RWPE1 (cell line): Measurements from ENCODE around the gene EYS.

Experiments used
- CTCF ChIA-PET: fragments of 350-600 bp; sonication (Branson Sonifier 250); formaldehyde crosslinking; extraction: SDS; loops from one replicate; lab custom pipeline; 2021; lab: Yijun Ruan, JAX
- POLR2A ChIA-PET: fragments of 400-600 bp; formaldehyde crosslinking; extraction: SDS; loops from one replicate; lab custom pipeline; 2020; ENCODE audit warnings: antibody characterized with exemption; ENCODE audit not compliant: low non-redundant PET; lab: Yijun Ruan, JAX
- DNase-seq: peaks from one replicate; pipeline ENCODE4 v3.0.0; 2012; ENCODE audit warnings: low spot score
- H3K27ac ChIP-seq: fragments of 450-650 bp; 2 replicates; pipeline ENCODE4 v1.5.1; 2017
- TF ChIP-seq, protein P1 (sequence below): fragments of 450-650 bp; conservative IDR thresholded peaks from 2 replicates; pipeline ENCODE4 v1.5.1; 2017; ENCODE audit warnings: low read depth, mild to moderate bottlenecking

EYS gene

DNA sequence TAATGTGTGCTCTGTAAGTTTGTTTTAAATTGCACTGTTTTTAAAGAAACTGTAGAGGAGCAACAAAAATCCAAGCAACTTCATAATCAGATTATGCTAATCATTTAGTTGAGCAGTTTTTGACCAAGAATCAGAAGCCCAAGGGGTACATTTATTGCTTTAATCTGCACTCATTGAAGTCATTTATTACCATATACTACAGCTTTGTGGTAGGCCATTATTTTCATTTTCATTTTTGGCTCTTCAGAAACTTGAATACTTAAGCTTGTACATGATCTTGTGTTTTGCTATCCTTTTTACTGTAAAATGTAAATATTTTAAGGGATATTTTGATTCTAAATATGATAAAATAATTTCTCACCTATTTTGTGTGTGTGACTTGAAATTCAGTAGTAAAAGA is 1992.9 kb downstream of the EYS start:
- no peak for DNase-seq
- ChIA-PET CTCF (interaction anchor here (0.5 kb wide), 1 partner anchor 16 kb away, joined by 3 read pairs; no protein-coding TSS in a partner anchor), POLR2A (no interaction called here)
- TF ChIP-seq, protein P1, sequence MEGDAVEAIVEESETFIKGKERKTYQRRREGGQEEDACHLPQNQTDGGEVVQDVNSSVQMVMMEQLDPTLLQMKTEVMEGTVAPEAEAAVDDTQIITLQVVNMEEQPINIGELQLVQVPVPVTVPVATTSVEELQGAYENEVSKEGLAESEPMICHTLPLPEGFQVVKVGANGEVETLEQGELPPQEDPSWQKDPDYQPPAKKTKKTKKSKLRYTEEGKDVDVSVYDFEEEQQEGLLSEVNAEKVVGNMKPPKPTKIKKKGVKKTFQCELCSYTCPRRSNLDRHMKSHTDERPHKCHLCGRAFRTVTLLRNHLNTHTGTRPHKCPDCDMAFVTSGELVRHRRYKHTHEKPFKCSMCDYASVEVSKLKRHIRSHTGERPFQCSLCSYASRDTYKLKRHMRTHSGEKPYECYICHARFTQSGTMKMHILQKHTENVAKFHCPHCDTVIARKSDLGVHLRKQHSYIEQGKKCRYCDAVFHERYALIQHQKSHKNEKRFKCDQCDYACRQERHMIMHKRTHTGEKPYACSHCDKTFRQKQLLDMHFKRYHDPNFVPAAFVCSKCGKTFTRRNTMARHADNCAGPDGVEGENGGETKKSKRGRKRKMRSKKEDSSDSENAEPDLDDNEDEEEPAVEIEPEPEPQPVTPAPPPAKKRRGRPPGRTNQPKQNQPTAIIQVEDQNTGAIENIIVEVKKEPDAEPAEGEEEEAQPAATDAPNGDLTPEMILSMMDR, result no peak
- H3K27ac ChIP-seq, result no peak overlapping the region

DNA sequence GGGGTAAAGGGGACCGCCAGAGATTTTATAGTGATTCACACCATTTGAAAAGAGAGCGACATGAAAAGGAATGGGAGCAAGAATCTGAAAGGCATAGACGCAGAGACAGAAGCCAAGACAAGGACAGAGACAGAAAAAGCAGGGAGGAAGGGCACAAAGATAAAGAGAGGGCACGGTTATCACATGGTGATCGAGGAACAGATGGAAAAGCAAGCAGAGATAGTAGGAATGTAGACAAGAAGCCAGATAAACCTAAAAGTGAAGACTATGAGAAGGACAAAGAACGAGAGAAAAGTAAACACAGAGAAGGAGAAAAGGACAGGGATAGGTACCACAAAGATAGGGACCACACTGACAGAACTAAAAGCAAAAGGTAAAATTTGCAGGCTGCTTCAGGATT is 1993.7 kb downstream of the EYS start:
- ChIA-PET POLR2A (no interaction called here), CTCF (no interaction called here)
- TF ChIP-seq, protein P1, result no peak
- H3K27ac ChIP-seq, result no peak overlapping the region
- DNase-seq, result no peak

DNA sequence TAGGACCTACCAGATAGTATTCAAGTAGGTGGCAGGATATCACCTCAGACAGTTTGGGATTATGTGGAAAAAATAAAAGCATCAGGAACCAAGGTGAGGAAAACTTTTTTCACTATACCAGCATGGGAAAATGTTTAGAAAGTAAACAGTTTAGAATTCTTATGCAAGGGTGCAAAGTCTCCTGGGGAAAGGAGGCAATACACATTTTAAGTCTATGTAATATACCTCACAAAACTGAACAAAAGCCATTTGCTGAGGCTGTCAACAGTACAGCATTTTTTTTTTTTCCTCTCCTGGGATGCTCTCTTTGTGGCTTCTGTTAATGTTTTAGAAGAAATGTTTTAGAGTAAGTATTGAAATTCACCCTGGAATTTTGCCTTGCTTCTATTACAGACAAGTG is 1997.9 kb downstream of the EYS start:
- ChIA-PET POLR2A (no interaction called here), CTCF (no interaction called here)
- TF ChIP-seq, protein P1, result no peak
- DNase-seq, result no peak
- H3K27ac ChIP-seq, result no peak overlapping the region

DNA sequence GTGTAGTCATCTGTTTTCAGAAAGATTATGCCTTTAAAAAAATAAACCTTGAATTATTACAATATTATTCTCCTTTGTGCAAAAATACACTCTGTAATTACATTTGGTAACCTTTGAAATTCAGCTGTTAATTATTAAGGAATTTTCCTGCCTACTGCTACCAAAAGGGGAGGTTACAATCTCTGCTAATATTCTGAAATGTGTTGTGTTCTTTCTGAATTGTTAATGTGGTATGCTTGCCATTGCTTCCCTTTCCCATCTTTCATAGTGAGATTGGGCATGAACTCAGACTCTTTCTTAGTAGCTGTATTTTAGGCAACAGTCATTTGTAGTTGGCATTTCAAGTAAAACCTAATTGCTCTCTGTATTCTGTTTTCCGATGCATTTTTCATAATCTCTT is 1998.4 kb downstream of the EYS start:
- TF ChIP-seq, protein P1, result no peak
- CTCF ChIA-PET, result interaction anchor here (1.5 kb wide), 1 partner anchor 110 kb away, joined by 3 read pairs; no protein-coding TSS in a partner anchor

DNA sequence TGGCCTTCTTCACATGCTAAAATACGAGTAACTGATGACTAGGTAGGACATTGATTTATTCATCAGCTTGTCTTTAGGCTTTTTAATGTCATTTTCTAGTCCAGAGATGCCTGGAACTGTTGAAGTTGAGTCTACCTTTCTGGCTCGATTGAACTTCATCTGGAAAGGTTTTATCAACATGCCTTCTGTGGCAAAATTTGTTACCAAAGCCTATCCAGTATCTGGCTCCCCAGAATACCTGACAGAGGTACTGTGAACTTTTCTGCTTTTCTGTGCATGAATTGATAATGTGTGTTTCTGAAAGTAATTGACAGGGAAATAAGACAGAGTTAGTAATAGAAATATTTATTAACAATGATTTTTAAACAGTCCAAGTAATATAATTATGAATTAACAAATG is 2000.4 kb downstream of the EYS start:
- ChIA-PET CTCF (no interaction called here), POLR2A (no interaction called here)
- DNase-seq, result no peak
- TF ChIP-seq, protein P1, result no peak
- H3K27ac ChIP-seq, result no peak overlapping the region

More for the DNA sequence above, 1998.4 kb downstream of the EYS start:
- DNase-seq, result no peak
- POLR2A ChIA-PET, result no interaction called here
- H3K27ac ChIP-seq, result no peak overlapping the region

DNA sequence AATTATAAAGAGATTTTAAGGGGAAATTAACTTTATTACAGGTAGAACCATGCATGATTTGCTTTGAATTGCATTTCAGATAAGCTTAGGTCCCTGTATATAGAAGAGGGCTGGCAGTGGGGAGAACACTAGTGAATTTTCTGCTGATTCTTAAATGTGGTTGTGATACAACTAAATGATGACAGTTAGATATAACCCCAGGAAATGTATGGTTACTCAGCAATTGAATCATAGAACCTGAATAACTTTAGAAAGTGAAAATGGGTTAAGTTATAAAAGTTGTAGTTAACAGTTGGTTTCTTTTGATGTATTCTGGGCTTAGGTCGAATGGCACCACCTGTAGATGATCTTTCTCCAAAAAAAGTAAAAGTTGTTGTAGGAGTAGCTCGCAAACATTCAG is 2001.3 kb downstream of the EYS start:
- POLR2A ChIA-PET, result no interaction called here
- TF ChIP-seq, protein P1, result no peak

More for the DNA sequence above, 2001.3 kb downstream of the EYS start:
- H3K27ac ChIP-seq, result no peak overlapping the region
- no peak for DNase-seq
- CTCF ChIA-PET, result interaction anchor here (0.6 kb wide), 1 partner anchor 81 kb away, joined by 3 read pairs; no protein-coding TSS in a partner anchor
